CD14-positive monocyte (primary cell): Measurements from ENCODE around the gene CCND3. TPM values are rescaled to one million over a fixed set of nuclear protein-coding genes. Genes with fewer than 3 reads are reported as not detected.

Experiments used
- DNase-seq, 3 donors: peaks; one replicate each; pipeline ENCODE4 v3.0.0-alpha.2; 2011 to 2022
- H2AFZ ChIP-seq: 2 replicates; pipeline ENCODE4 v1.6.0; 2012; ENCODE audit warnings: mild to moderate bottlenecking, low read depth, low read length, inconsistent platforms; ENCODE audit not compliant: insufficient read depth, poor library complexity, severe bottlenecking
- H3K27ac ChIP-seq, 2 donors: 1 replicate in 1 of 2; 2 replicates in 1 of 2; pipeline ENCODE4 v1.5.1; 2012 to 2013; ENCODE audit warnings: low read length in 2 of 2, control low read depth in 1 of 2, inconsistent platforms in 1 of 2, low read depth in 1 of 2, mild to moderate bottlenecking in 1 of 2
- H3K27me3 ChIP-seq, 2 donors: one replicate each; pipeline versions ENCODE4 v1.6.0 to v1.6.1; 2011 to 2013; ENCODE audit warnings: low read length in 2 of 2; ENCODE audit not compliant: control insufficient read depth in 2 of 2, insufficient read depth in 2 of 2
- H3K36me3 ChIP-seq, 2 donors: replicated peaks in 1 of 2; 1 replicate in 1 of 2; 2 replicates in 1 of 2; pipeline versions ENCODE4 v1.5.1 to v1.6.1; 2012 to 2013; ENCODE audit warnings: low read length in 2 of 2, control low read depth in 1 of 2, inconsistent platforms in 1 of 2, mild to moderate bottlenecking in 1 of 2; ENCODE audit not compliant: insufficient read depth in 2 of 2, control insufficient read depth in 1 of 2
- H3K4me1 ChIP-seq, 2 donors: 1 replicate in 1 of 2; 2 replicates in 1 of 2; pipeline versions ENCODE4 v1.5.1 to v1.6.1; 2012 to 2013; ENCODE audit warnings: low read length in 2 of 2, control low read depth in 1 of 2, inconsistent platforms in 1 of 2, mild to moderate bottlenecking in 1 of 2, moderate library complexity in 1 of 2; ENCODE audit not compliant: insufficient read depth in 2 of 2, control insufficient read depth in 1 of 2
- H3K4me2 ChIP-seq: replicated peaks from 2 replicates; pipeline ENCODE3; 2012; ENCODE audit warnings: low read length, moderate library complexity, mild to moderate bottlenecking; ENCODE audit not compliant: poor library complexity, severe bottlenecking; ENCODE audit errors: extremely low read depth
- H3K4me3 ChIP-seq, 3 experiments: fragments of 200-600 bp in 1 of 3; sonication (generic) in 1 of 3; replicated peaks in 1 of 3; 1 replicate in 2 of 3; 2 replicates in 1 of 3; pipeline ENCODE4 v1.5.1; 2011 to 2013; ENCODE audit warnings: low read length in 3 of 3, mild to moderate bottlenecking in 3 of 3, control low read depth in 2 of 3, low read depth in 2 of 3, inconsistent platforms in 1 of 3, moderate library complexity in 1 of 3
- H3K79me2 ChIP-seq: 2 replicates; pipeline ENCODE4 v1.6.0; 2012; ENCODE audit warnings: mild to moderate bottlenecking, control low read depth, inconsistent platforms, low read length, moderate library complexity; ENCODE audit not compliant: insufficient read depth
- H3K9ac ChIP-seq: 2 replicates; pipeline ENCODE4 v1.6.0; 2017; ENCODE audit warnings: low read length, mild to moderate bottlenecking; ENCODE audit not compliant: insufficient read depth, poor library complexity, severe bottlenecking
- H3K9me3 ChIP-seq, 2 donors: replicated peaks in 1 of 2; 1 replicate in 1 of 2; 2 replicates in 1 of 2; pipeline versions ENCODE4 v1.5.1 to v1.6.1; 2012 to 2013; ENCODE audit warnings: low read length in 2 of 2, control low read depth in 1 of 2; ENCODE audit not compliant: control insufficient read depth in 1 of 2, insufficient read depth in 1 of 2
- H4K20me1 ChIP-seq: 2 replicates; pipeline ENCODE4 v1.6.0; 2012; ENCODE audit warnings: mild to moderate bottlenecking, low read length, control low read depth, moderate library complexity; ENCODE audit not compliant: insufficient read depth
- H3K27ac Mint-ChIP-seq, 7 donors: one replicate each; pipeline ENCODE4 v1.8.0; 2020; ENCODE audit warnings: mild to moderate bottlenecking in 7 of 7, mixed read lengths in 7 of 7, moderate library complexity in 6 of 7, inconsistent platforms in 2 of 7
- H3K27me3 Mint-ChIP-seq, 3 donors: one replicate each; pipeline ENCODE4 v1.8.0; 2021 to 2022; ENCODE audit warnings: low read depth in 3 of 3, mild to moderate bottlenecking in 3 of 3, mixed read lengths in 3 of 3, moderate library complexity in 3 of 3, inconsistent platforms in 1 of 3
- H3K36me3 Mint-ChIP-seq, 2 donors: one replicate each; pipeline ENCODE4 v1.8.0; 2020; ENCODE audit warnings: mixed read lengths in 2 of 2, inconsistent platforms in 1 of 2, mild to moderate bottlenecking in 1 of 2
- H3K4me1 Mint-ChIP-seq: one replicate; pipeline ENCODE4 v1.8.0; 2020; ENCODE audit warnings: mild to moderate bottlenecking, mixed read lengths
- H3K4me3 Mint-ChIP-seq, 2 donors: one replicate each; pipeline ENCODE4 v1.8.0; 2020; ENCODE audit warnings: mild to moderate bottlenecking in 2 of 2, mixed read lengths in 2 of 2, moderate library complexity in 1 of 2
- H3K9me3 Mint-ChIP-seq, 7 donors: one replicate each; pipeline ENCODE4 v1.8.0; 2020 to 2022; ENCODE audit warnings: mixed read lengths in 7 of 7, mild to moderate bottlenecking in 6 of 7, moderate library complexity in 6 of 7, inconsistent platforms in 2 of 7
- WGBS: methylation state at CpG from one replicate; pipeline ENCODE4 v1.1.5; 2013; ENCODE audit warnings: missing lambda C conversion rate; ENCODE audit not compliant: insufficient coverage; 5-methylcytosine and 5-hydroxymethylcytosine counted together
- intact Hi-C, 2 donors: fragments of 100-400 bp; cut with micrococcal nuclease; formaldehyde crosslinking; loops; one replicate each; pipeline versions ENCODE4 v1.15.0 to v1.15.1; 2023
- polyA plus RNA-seq, 3 donors: library from polyadenylated mRNA; depleted of rRNA in 1 of 3; unstranded in 2 of 3; stranded (reverse) in 1 of 3; fragments of 300-500 nt in 2 of 3; fragments of >200 nt in 1 of 3; fragmentation: Illumina TruSeq in 2 of 3; gene quantifications; 1 replicate in 2 of 3; 2 replicates in 1 of 3; pipeline ENCODE4 v1.2.3, GENCODE V29; 2012 to 2021
- TF ChIP-seq, protein P1 (sequence below): fragments of 200-600 bp; IDR thresholded peaks from one replicate; pipeline ENCODE4 v1.8.0; 2022; ENCODE audit warnings: antibody characterized with exemption, mild to moderate bottlenecking

CCND3 gene
- polyA plus RNA-seq, 3 donors = 166 to 273 (median 259) TPM

DNA sequence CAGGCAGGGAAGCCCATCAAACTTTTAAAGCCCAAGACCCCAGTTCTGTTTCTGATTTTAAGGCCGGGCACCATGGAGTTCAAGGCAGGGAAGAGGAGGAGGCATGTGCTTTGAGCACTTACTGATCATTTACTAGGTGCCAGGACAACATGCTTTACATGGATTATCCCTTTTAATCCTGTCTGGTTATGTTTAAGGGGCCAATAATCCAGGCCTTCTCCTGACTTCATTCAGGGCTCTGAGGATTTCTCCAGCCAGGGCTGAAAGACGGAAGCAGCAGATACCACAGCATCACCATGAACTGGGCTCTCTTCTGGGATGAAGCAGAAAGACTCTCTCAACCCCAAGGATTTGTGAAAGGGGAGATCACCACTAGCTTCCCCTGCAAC is 4.1 kb downstream of the CCND3 start:
- Mint-ChIP-seq H3K4me1 (peaks cover 69% of the 10 kb centered on the region), H3K36me3 (peaks cover 41 to 70% of the 10 kb centered on the region in 2 donors), H3K27ac (peak overlapping the region; percentile 90 to 99 (median 98)), H3K4me3 (peak overlapping the region; percentile 95 to 97), H3K9me3 (no peaks in the 10 kb centered on the region), H3K27me3 (peaks cover 0 to 2% (median 0%) of the 10 kb centered on the region in 3 donors)
- TF ChIP-seq, protein P1, sequence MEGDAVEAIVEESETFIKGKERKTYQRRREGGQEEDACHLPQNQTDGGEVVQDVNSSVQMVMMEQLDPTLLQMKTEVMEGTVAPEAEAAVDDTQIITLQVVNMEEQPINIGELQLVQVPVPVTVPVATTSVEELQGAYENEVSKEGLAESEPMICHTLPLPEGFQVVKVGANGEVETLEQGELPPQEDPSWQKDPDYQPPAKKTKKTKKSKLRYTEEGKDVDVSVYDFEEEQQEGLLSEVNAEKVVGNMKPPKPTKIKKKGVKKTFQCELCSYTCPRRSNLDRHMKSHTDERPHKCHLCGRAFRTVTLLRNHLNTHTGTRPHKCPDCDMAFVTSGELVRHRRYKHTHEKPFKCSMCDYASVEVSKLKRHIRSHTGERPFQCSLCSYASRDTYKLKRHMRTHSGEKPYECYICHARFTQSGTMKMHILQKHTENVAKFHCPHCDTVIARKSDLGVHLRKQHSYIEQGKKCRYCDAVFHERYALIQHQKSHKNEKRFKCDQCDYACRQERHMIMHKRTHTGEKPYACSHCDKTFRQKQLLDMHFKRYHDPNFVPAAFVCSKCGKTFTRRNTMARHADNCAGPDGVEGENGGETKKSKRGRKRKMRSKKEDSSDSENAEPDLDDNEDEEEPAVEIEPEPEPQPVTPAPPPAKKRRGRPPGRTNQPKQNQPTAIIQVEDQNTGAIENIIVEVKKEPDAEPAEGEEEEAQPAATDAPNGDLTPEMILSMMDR = no peak
- peaks cover 88% of the 10 kb centered on the region for H4K20me1 ChIP-seq
- H3K4me3 ChIP-seq = peak overlapping the region in 2 of 3 experiments; percentile 84 to 97
- no peaks in the 10 kb centered on the region for H3K9me3 ChIP-seq
- intact Hi-C loops = loop anchor here (5.0 kb wide), 4 partner anchors 90 to 110 kb away; no protein-coding TSS in a partner anchor
- peak overlapping the region; percentile 98 for H3K4me2 ChIP-seq
- H2AFZ ChIP-seq = no peak overlapping the region
- no peak for DNase-seq
- peaks cover 65 to 72% of the 10 kb centered on the region in 2 donors for H3K4me1 ChIP-seq
- no peak overlapping the region for H3K9ac ChIP-seq
- H3K79me2 ChIP-seq = peaks cover 79% of the 10 kb centered on the region
- WGBS = no CpG with 5 or more reads among the region's 2 CpGs
- H3K36me3 ChIP-seq = peaks cover 41 to 50% of the 10 kb centered on the region in 2 donors
- no peaks in the 10 kb centered on the region for H3K27me3 ChIP-seq
- H3K27ac ChIP-seq = peak overlapping the region; percentile 80 to 81

DNA sequence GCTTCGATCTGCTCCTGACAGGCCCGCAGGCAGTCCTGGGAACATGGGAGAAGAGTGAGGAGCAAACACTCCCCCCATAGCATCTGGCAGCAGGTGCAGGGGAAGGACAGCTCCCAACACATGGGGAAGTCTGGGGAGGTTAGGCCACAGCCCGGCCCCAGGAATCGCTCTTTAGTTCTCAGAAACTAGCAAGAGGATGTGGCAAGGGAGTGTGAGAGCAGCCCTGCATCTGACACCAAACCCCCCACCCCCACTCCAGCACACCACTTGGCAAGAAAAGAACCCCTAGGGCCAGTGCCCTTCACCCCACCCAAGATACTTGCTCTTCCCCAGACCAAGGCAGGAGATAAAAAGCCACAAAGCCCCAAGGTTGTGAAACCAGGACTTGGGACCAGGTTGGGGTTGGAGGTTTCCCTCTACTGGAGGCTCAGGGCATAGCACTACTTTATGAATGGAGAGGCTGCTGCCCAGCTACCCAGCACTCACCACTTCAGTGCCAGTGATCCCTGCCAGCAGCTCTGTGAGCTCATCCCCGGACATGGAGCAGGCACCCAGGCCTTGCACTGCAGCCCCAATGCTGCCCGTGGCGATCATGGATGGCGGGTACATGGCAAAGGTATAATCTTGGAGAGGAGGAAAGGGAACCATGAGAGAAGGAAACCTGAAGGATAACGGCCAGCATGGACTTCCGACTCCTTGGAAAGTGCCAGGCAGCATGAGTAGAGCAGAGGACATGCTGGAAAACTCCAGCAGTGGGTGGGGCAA is 5.4 kb downstream of the CCND3 start:
- Mint-ChIP-seq H3K27ac (peak overlapping the region; percentile 90 to 99 (median 98)), H3K4me1 (peaks cover 63% of the 10 kb centered on the region), H3K9me3 (no peaks in the 10 kb centered on the region), H3K36me3 (peaks cover 52 to 82% of the 10 kb centered on the region in 2 donors), H3K4me3 (peak overlapping the region; percentile 58 to 84), H3K27me3 (peaks cover 0 to 2% (median 0%) of the 10 kb centered on the region in 3 donors)
- H3K27ac ChIP-seq = peak overlapping the region; percentile 47 to 81
- H3K79me2 ChIP-seq = peaks cover 74% of the 10 kb centered on the region
- TF ChIP-seq, protein P1 = peak; percentile 83
- H3K4me3 ChIP-seq = peak overlapping the region in 1 of 3 experiments; percentile 97
- H3K9ac ChIP-seq = peak overlapping the region; percentile 19
- H3K27me3 ChIP-seq = no peaks in the 10 kb centered on the region
- no peaks in the 10 kb centered on the region for H3K9me3 ChIP-seq
- H4K20me1 ChIP-seq = peaks cover 97% of the 10 kb centered on the region
- peaks cover 59 to 65% of the 10 kb centered on the region in 2 donors for H3K4me1 ChIP-seq
- no peak overlapping the region for H2AFZ ChIP-seq
- WGBS = 70% methylated on average over 2 of the region's 10 CpGs
- H3K36me3 ChIP-seq = peaks cover 53 to 62% of the 10 kb centered on the region in 2 donors
- DNase-seq = peak; percentile 80 to 87 (median 87)
- intact Hi-C loops = loop anchor here (5.0 kb wide), 4 partner anchors 91 to 111 kb away; no protein-coding TSS in a partner anchor
- H3K4me2 ChIP-seq = peak overlapping the region; percentile 98
